ENCODE results near the gene GAGE13.
"Not testable (repeated sequence)": the region's sequence is repeated elsewhere in the genome, so short reads cannot be mapped to it uniquely, and the experiment has no call there.

- TF ChIP-seq CTCF (IDR thresholded peaks at IDR 0.05 in 2 of 3, conservative IDR thresholded peaks at IDR 0.05 in 1 of 3; ENCODE audit: borderline replicate concordance in 1 of 3, insufficient read depth in 1 of 3, low read depth in 2 of 3, low read length in 2 of 3); CEBPB (IDR thresholded peaks at IDR 0.05; ENCODE audit: low read depth); JUND (IDR thresholded peaks at IDR 0.05); REST (IDR thresholded peaks at IDR 0.05; ENCODE audit: low read depth); SP1 (IDR thresholded peaks at IDR 0.05; ENCODE audit: low read depth); EZH2 (IDR thresholded peaks at IDR 0.05); EZH2phosphoT487 (IDR thresholded peaks at IDR 0.05; ENCODE audit: borderline replicate concordance); POLR2A (IDR thresholded peaks at IDR 0.05; ENCODE audit: borderline replicate concordance, extremely low read depth, insufficient read depth, insufficient read length); TCF7L2 (IDR thresholded peaks at IDR 0.05; ENCODE audit: borderline replicate concordance, extremely low read depth, insufficient read depth, insufficient read length); YY1 (IDR thresholded peaks at IDR 0.05; ENCODE audit: extremely low read depth, insufficient replicate concordance, low read depth, low read length); SIN3A (IDR thresholded peaks at IDR 0.05; ENCODE audit: low read depth); ZNF274 (IDR thresholded peaks at IDR 0.05; ENCODE audit: low read depth, low read length); ELF1 (IDR thresholded peaks at IDR 0.05; ENCODE audit: borderline replicate concordance, low read depth); EGR1 (IDR thresholded peaks at IDR 0.05; ENCODE audit: low read depth): not testable (repeated sequence)
Observed at GRCh38 chrX:49341449-49341848, 10.1 kb downstream of the GAGE13 start.
